CD4-positive, alpha-beta memory T cell (primary cell): Measurements from ENCODE around the gene MYH10. TPM values are rescaled to one million over a fixed set of nuclear protein-coding genes. Genes with fewer than 3 reads are reported as not detected.
"Not testable (repeated sequence)": the region's sequence is repeated elsewhere in the genome, so short reads cannot be mapped to it uniquely, and the experiment has no call there.

ENCODE experiments used
- CTCF ChIA-PET: fragments of 350-600 bp; sonication (Branson Sonifier 250); formaldehyde crosslinking; loops from one replicate; lab custom pipeline; 2021; ENCODE audit warnings: inconsistent platforms; ENCODE audit not compliant: partially characterized antibody; lab: Charles Lee
- POLR2A ChIA-PET: fragments of 350-600 bp; sonication (Branson Sonifier 250); formaldehyde crosslinking; loops from one replicate; lab custom pipeline; 2021; ENCODE audit not compliant: partially characterized antibody; lab: Charles Lee
- DNase-seq, 5 donors: peaks; one replicate each; pipeline versions ENCODE4 v3.0.0 to v3.0.0-alpha.2; 2020 to 2022; ENCODE audit warnings: mixed read lengths in 1 of 5
- H3K27ac ChIP-seq: one replicate; pipeline ENCODE4 v1.7.0; 2013; ENCODE audit warnings: low read depth, low read length
- H3K27me3 ChIP-seq: 2 replicates; pipeline ENCODE4 v1.7.0; 2013; ENCODE audit warnings: mild to moderate bottlenecking, low read length, moderate library complexity; ENCODE audit not compliant: insufficient read depth
- H3K36me3 ChIP-seq: 2 replicates; pipeline ENCODE4 v1.7.0; 2013; ENCODE audit warnings: mild to moderate bottlenecking, low read length, moderate library complexity; ENCODE audit not compliant: insufficient read depth
- H3K4me1 ChIP-seq: 2 replicates; pipeline ENCODE4 v1.7.0; 2013; ENCODE audit warnings: mild to moderate bottlenecking, low read length, moderate library complexity; ENCODE audit not compliant: insufficient read depth
- H3K4me3 ChIP-seq, 2 donors: one replicate each; pipeline ENCODE4 v1.7.0; 2013; ENCODE audit warnings: low read length in 2 of 2, mild to moderate bottlenecking in 1 of 2
- H3K9me3 ChIP-seq, 2 donors: one replicate each; pipeline ENCODE4 v1.7.0; 2013; ENCODE audit warnings: low read length in 2 of 2, control low read depth in 1 of 2; ENCODE audit not compliant: control insufficient read depth in 1 of 2
- H3K27ac Mint-ChIP-seq, 7 donors: one replicate each; pipeline ENCODE4 v1.8.0; 2020 to 2021; ENCODE audit warnings: mixed read lengths in 7 of 7, mild to moderate bottlenecking in 6 of 7, inconsistent platforms in 3 of 7, moderate library complexity in 3 of 7
- H3K27me3 Mint-ChIP-seq, 2 donors: one replicate each; pipeline ENCODE4 v1.8.0; 2020 to 2021; ENCODE audit warnings: mixed read lengths in 2 of 2
- H3K36me3 Mint-ChIP-seq, 2 donors: one replicate each; pipeline ENCODE4 v1.8.0; 2020 to 2021; ENCODE audit warnings: mixed read lengths in 2 of 2, inconsistent platforms in 1 of 2, mild to moderate bottlenecking in 1 of 2
- H3K4me1 Mint-ChIP-seq, 4 donors: one replicate each; pipeline ENCODE4 v1.8.0; 2020 to 2021; ENCODE audit warnings: mixed read lengths in 4 of 4, mild to moderate bottlenecking in 1 of 4
- H3K4me3 Mint-ChIP-seq, 8 donors: one replicate each; pipeline ENCODE4 v1.8.0; 2020 to 2021; ENCODE audit warnings: mixed read lengths in 8 of 8, mild to moderate bottlenecking in 7 of 8, moderate library complexity in 6 of 8, inconsistent platforms in 3 of 8
- H3K9me3 Mint-ChIP-seq, 8 donors: one replicate each; pipeline ENCODE4 v1.8.0; 2020 to 2021; ENCODE audit warnings: mixed read lengths in 8 of 8, mild to moderate bottlenecking in 5 of 8, inconsistent platforms in 3 of 8, moderate library complexity in 1 of 8
- intact Hi-C: fragments of 100-400 bp; cut with micrococcal nuclease; formaldehyde crosslinking; loops from one replicate; pipeline ENCODE4 v1.15.1; 2023
- polyA plus RNA-seq, 2 donors: library from polyadenylated mRNA; unstranded; fragments of 300-500 nt; fragmentation: Illumina TruSeq; gene quantifications; one replicate each; pipeline ENCODE4 v1.2.3, GENCODE V29; 2021
- total RNA-seq, 2 experiments: library from RNA; stranded (reverse); gene quantifications; one replicate each; pipeline ENCODE4 v1.2.3, GENCODE V29; 2021

MYH10 gene
- total and polyA plus RNA-seq, 4 experiments from 2014 or later: 1.9 to 2.8 (median 2.1) TPM

DNA sequence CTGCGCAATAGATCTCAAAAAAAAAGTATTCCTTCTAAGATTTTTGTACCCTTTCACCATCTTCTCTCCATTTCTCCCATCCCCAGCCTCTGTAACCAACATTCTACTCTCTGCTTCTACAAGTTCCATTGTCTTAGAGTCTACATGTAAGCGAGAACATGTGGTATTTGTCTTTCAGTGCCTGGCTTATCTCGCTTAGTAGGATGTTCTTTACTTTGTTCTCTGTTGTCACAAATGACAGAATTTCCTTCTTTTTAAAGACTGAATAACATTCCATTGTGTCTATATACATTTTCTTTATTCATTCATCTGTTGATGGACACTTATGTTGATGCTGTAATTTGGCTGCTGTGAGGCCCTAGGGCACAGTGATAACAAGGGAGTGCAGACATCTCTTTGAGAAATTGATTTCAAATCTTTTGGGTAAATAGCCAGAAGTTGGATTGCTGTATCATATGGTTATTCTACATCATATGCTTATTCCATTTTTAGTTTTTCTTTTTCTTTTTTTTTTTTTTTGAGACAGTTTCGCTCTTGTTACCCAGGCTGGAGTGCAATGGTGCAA, 37.7 kb upstream of the MYH10 start:
- H3K4me3 Mint-ChIP-seq: no peak overlapping the region
- Histone ChIP-seq H3K27ac (no peak overlapping the region), H3K4me1 (no peaks in the 10 kb centered on the region), H3K4me3 (no peak overlapping the region), H3K27me3 (peaks cover 3% of the 10 kb centered on the region), H3K9me3 (no peaks in the 10 kb centered on the region), H3K36me3 (no peaks in the 10 kb centered on the region)
- ChIA-PET POLR2A (no interaction called here), CTCF (no interaction called here)
- H3K27ac Mint-ChIP-seq: no peak overlapping the region
- no peaks in the 10 kb centered on the region for H3K9me3 Mint-ChIP-seq
- DNase-seq: no peak
- intact Hi-C loops: no loop called here
- no peaks in the 10 kb centered on the region for H3K4me1 Mint-ChIP-seq
- H3K36me3 Mint-ChIP-seq: no peaks in the 10 kb centered on the region
- H3K27me3 Mint-ChIP-seq: peaks cover 7 to 17% of the 10 kb centered on the region in 2 donors

DNA sequence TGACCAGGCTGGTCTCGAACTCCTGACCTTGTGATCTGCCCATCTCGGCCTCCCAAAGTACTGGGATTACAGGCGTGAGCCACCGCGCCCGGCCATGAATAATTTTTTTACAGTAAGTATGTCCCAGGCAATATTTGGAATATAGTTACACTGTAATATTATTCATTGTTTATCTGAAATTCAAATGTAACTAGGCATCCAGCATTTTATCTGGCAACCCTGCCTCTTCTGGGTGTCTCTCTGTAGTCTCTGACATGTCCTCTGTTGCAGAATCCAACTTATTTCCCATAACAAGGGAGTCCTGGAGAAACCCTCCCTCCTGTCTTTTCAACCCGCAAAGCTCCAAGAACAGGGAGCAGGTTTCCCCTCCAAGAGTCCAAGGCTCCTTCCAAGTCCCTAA, 36.9 kb upstream of the MYH10 start:
- ChIA-PET POLR2A (no interaction called here), CTCF (no interaction called here)
- Mint-ChIP-seq H3K4me3 (no peak overlapping the region), H3K36me3 (no peaks in the 10 kb centered on the region), H3K9me3 (no peaks in the 10 kb centered on the region), H3K4me1 (no peaks in the 10 kb centered on the region), H3K27me3 (peaks cover 7 to 14% of the 10 kb centered on the region in 2 donors), H3K27ac (peak overlapping the region in 1 of 7 donors; percentile 30)
- Histone ChIP-seq H3K4me1 (no peaks in the 10 kb centered on the region), H3K4me3 (no peak overlapping the region), H3K9me3 (no peaks in the 10 kb centered on the region), H3K36me3 (no peaks in the 10 kb centered on the region), H3K27me3 (peaks cover 3% of the 10 kb centered on the region), H3K27ac (no peak overlapping the region)
- DNase-seq: no peak
- intact Hi-C loops: no loop called here

DNA sequence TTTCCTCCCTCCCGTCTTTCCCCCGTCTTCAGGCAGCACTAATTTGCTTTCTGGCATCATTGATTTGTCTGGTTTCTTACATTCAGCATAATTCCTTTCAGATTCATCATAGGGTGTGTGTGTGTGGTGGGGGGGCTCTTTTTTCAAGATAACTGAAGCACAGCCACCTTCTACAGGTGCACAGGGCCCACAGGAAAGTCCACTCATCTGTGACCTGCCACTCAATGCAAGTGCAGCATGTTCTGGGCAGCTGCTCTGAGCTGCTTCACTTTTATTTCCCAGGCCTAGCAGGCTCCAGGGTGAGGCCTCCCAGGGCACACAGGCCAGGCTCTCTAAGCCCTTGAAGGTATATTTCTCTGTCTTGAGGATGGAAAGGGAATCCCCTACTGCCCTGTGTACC, 35.2 kb upstream of the MYH10 start:
- no peak overlapping the region for H3K4me3 Mint-ChIP-seq
- no peaks in the 10 kb centered on the region for H3K36me3 Mint-ChIP-seq
- no peak overlapping the region for H3K27ac ChIP-seq
- intact Hi-C loops: no loop called here
- H3K27ac Mint-ChIP-seq: no peak overlapping the region
- POLR2A ChIA-PET: no interaction called here
- H3K4me1 ChIP-seq: no peaks in the 10 kb centered on the region
- DNase-seq: no peak
- CTCF ChIA-PET: no interaction called here
- peaks cover 6 to 13% of the 10 kb centered on the region in 2 donors for H3K27me3 Mint-ChIP-seq
- peaks cover 0 to 4% (median 0%) of the 10 kb centered on the region in 8 donors for H3K9me3 Mint-ChIP-seq
- peaks cover 3% of the 10 kb centered on the region for H3K27me3 ChIP-seq
- H3K36me3 ChIP-seq: no peaks in the 10 kb centered on the region
- no peaks in the 10 kb centered on the region for H3K9me3 ChIP-seq
- no peaks in the 10 kb centered on the region for H3K4me1 Mint-ChIP-seq
- H3K4me3 ChIP-seq: no peak overlapping the region

DNA sequence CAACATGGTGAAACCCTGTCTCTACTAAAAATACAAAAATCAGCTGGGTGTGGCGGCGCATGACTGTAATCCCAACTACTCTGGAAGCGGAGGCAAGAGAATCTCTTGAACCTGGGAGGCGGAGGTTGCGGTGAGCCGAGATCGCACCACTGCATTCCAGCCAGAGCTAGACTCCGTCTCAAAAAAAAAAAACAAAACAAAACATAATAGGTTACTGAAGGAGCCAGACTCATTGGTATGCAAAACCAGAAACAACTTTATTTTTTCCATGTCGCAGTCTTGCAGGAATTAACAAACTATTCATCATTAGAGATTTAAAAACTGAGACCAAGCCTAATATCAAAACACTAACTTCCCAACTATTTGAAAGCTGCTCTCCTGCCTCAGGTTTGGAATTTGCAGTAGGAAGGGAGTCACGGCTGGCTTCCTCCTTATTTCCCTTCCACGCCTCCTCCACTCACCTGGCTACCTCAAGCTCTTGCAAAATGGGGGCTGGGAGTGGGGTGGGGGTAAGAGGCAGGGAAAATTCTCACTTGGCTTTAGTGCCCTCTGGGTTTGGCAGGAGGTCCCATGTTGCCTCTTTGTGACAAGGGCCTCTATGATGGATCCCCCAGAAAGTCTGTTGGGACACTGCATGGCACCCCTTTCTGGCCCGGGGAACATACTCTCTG, 34.1 kb upstream of the MYH10 start:
- H3K27ac Mint-ChIP-seq: no peak overlapping the region
- H3K4me1 Mint-ChIP-seq: no peaks in the 10 kb centered on the region
- no peaks in the 10 kb centered on the region for H3K4me1 ChIP-seq
- no peaks in the 10 kb centered on the region for H3K36me3 ChIP-seq
- peaks cover 0 to 4% (median 1%) of the 10 kb centered on the region in 8 donors for H3K9me3 Mint-ChIP-seq
- CTCF ChIA-PET: no interaction called here
- intact Hi-C loops: no loop called here
- no peak overlapping the region for H3K4me3 ChIP-seq
- no peak overlapping the region for H3K4me3 Mint-ChIP-seq
- POLR2A ChIA-PET: no interaction called here
- H3K27me3 Mint-ChIP-seq: peaks cover 6 to 9% of the 10 kb centered on the region in 2 donors
- H3K27me3 ChIP-seq: peaks cover 3% of the 10 kb centered on the region
- no peak overlapping the region for H3K27ac ChIP-seq
- no peak for DNase-seq
- no peaks in the 10 kb centered on the region for H3K36me3 Mint-ChIP-seq
- H3K9me3 ChIP-seq: no peaks in the 10 kb centered on the region

DNA sequence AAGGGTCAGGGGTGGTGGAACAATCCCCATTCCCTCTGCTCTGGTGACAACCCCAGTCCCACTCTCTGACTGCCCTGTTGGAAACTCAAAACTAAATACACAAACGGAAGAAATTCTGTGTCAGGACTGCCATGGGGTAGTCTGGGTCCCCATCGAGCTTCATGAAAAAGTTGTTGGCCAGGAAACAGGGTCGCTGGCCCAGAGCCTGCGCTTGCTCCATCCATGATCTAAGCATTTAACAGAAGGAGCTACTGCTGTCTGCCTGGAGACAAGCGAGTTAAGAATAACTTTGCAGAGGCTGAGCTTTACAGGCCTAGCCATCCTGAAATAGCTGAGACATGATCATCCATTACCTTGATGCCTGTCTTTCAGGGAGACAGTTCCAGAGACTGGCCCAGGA, 32.4 kb upstream of the MYH10 start:
- Histone ChIP-seq H3K27me3 (no peaks in the 10 kb centered on the region), H3K4me3 (no peak overlapping the region), H3K27ac (no peak overlapping the region), H3K9me3 (no peaks in the 10 kb centered on the region), H3K4me1 (no peaks in the 10 kb centered on the region), H3K36me3 (no peaks in the 10 kb centered on the region)
- no peaks in the 10 kb centered on the region for H3K36me3 Mint-ChIP-seq
- no peak overlapping the region for H3K4me3 Mint-ChIP-seq
- no peaks in the 10 kb centered on the region for H3K4me1 Mint-ChIP-seq
- DNase-seq: no peak
- ChIA-PET POLR2A (no interaction called here), CTCF (no interaction called here)
- peaks cover 6 to 9% of the 10 kb centered on the region in 2 donors for H3K27me3 Mint-ChIP-seq
- H3K9me3 Mint-ChIP-seq: peaks cover 0 to 4% (median 1%) of the 10 kb centered on the region in 8 donors
- intact Hi-C loops: no loop called here
- H3K27ac Mint-ChIP-seq: no peak overlapping the region

DNA sequence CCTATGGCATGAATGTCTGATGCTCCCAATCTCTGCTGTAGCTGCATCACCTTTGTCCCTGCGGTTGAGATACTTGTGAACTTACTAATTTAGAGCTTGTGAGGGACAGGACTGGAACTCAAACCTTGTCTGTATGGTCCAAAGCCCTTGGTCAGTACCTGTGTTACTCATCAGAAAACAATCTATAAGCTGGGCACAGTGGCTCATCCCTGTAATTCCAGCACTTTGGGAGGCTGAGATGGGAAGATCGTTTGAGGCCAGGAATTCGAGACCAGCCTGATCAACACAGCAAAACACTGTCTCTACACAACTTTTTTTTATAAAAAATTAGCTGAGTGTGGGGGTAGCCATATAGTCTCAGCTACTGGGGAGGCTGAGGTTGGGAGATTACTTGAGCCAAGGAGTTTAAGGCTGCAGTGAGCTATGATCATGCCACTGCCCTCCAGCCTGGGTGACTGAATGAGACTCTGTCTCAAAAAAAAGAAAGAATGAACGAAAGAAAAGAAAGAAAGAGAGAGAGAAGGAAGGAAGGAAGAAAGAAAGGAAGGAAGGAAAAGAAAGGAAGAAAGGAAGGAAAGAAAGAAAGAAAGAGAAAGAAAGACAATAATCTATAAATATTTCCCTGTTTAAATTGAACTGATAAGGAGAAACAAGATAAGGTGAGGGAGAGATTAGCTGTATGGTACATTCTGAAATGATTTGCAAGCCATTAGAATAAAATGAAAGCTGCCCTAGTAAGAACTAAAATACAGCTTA, 31.7 kb upstream of the MYH10 start:
- no peaks in the 10 kb centered on the region for H3K4me1 Mint-ChIP-seq
- no peak overlapping the region for H3K4me3 Mint-ChIP-seq
- H3K36me3 Mint-ChIP-seq: no peaks in the 10 kb centered on the region
- Histone ChIP-seq H3K27me3 (no peaks in the 10 kb centered on the region), H3K4me3 (no peak overlapping the region), H3K36me3 (no peaks in the 10 kb centered on the region), H3K9me3 (no peaks in the 10 kb centered on the region), H3K27ac (no peak overlapping the region), H3K4me1 (no peaks in the 10 kb centered on the region)
- peaks cover 0 to 7% (median 4%) of the 10 kb centered on the region in 8 donors for H3K9me3 Mint-ChIP-seq
- POLR2A ChIA-PET: no interaction called here
- no peak for DNase-seq
- no peak overlapping the region for H3K27ac Mint-ChIP-seq
- intact Hi-C loops: no loop called here
- CTCF ChIA-PET: no interaction called here
- peaks cover 6 to 9% of the 10 kb centered on the region in 2 donors for H3K27me3 Mint-ChIP-seq

DNA sequence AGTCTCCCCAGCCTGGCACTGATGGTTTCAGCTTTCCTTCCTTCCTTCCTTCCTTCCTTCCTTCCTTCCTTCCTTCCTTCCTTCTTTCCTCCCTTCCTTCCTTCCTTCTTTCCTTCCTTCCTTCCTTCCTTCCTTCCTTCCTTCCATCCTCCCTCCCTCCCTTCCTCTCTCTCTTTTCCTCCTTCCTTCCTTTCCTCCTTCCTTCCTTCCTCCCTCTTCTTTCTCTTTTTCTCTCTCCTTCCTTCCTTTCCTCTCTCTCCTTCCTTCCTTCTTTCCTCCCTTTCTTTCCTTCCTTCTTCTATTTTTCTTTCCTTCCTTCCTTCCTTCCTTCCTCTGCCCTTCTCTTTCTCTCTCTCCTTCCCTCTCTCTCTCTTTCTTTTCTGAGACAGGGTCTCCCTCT, 30.2 kb upstream of the MYH10 start:
- H3K4me3 ChIP-seq, H3K9me3 ChIP-seq, H3K4me3 Mint-ChIP-seq, DNase-seq, CTCF ChIA-PET, H3K27ac ChIP-seq, H3K27me3 ChIP-seq, intact Hi-C loops, H3K36me3 ChIP-seq, H3K4me1 Mint-ChIP-seq, H3K4me1 ChIP-seq, H3K36me3 Mint-ChIP-seq: not testable (repeated sequence)
- H3K27me3 Mint-ChIP-seq: peaks cover 4 to 16% of the 10 kb centered on the region in 2 donors
- H3K9me3 Mint-ChIP-seq: peaks cover 0 to 18% (median 13%) of the 10 kb centered on the region in 8 donors
- POLR2A ChIA-PET: interaction anchor here (0.6 kb wide), 1 partner anchor 351 kb away, joined by 3 read pairs; no protein-coding TSS in a partner anchor
- peak overlapping the region in 1 of 7 donors; percentile 73 for H3K27ac Mint-ChIP-seq
